Measurements from ENCODE around the gene MDFI.

DNA sequence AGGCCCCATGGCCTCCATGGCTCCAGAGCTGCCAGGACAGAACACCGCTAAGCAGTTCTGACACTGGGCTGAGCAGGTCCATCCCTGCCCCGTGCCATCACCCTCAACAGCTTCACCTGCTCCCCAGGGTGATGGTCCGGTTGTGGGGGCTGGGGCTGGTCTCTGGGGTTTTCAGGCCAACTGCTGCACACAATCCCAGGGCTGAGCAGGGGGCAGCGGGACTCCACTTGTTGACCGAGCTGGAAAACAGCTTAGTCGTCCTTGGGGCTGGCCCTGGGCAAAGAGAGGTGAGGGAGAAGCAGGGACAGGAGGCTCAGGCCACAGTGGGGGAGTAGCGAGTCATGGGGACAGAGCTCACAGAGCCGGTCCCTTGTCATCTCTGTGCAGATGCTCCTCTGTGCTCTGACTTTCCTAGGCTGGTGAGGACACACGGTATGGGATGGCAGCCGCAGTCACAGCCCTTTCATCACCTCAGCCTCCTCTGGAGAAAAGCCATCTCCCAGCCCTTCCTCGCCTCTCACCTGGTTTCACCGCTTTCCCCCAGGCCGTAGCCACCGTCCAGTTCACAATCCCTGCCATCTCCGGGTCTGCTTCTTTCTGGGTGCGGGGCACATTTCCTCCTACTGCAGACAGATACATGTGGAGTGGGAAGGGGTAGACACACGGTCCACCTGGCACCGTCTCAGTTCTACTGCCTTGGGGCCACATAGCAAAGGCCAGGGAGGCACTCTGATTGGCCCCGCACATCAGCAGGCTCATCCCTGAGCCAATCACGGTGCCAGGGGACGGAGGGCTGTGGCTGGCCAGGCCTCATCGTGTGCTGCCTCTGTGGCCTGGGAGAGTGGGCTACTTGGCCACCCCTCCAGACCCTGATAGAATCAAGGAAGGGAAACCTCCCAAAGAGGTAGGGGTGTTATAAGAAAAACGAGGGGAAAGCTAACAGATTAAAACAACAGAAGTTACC lies 19.1 kb downstream of the MDFI start:
- TF ChIP-seq ZNF138 (CRISPR knock-in tag; conservative IDR thresholded peaks at IDR 0.05): no peak
- no peak for TF ChIP-seq ZBTB21 (CRISPR knock-in tag; IDR thresholded peaks at IDR 0.05; ENCODE audit: borderline replicate concordance)
- TF ChIP-seq, protein P1, sequence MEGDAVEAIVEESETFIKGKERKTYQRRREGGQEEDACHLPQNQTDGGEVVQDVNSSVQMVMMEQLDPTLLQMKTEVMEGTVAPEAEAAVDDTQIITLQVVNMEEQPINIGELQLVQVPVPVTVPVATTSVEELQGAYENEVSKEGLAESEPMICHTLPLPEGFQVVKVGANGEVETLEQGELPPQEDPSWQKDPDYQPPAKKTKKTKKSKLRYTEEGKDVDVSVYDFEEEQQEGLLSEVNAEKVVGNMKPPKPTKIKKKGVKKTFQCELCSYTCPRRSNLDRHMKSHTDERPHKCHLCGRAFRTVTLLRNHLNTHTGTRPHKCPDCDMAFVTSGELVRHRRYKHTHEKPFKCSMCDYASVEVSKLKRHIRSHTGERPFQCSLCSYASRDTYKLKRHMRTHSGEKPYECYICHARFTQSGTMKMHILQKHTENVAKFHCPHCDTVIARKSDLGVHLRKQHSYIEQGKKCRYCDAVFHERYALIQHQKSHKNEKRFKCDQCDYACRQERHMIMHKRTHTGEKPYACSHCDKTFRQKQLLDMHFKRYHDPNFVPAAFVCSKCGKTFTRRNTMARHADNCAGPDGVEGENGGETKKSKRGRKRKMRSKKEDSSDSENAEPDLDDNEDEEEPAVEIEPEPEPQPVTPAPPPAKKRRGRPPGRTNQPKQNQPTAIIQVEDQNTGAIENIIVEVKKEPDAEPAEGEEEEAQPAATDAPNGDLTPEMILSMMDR (IDR thresholded peaks at IDR 0.05): no peak
- no peak for TF ChIP-seq FOXK1 (CRISPR knock-in tag; IDR thresholded peaks at IDR 0.05)
- TF ChIP-seq FOXP1 (CRISPR knock-in tag; IDR thresholded peaks at IDR 0.05; ENCODE audit: borderline replicate concordance): no peak
- TF ChIP-seq, protein P2, sequence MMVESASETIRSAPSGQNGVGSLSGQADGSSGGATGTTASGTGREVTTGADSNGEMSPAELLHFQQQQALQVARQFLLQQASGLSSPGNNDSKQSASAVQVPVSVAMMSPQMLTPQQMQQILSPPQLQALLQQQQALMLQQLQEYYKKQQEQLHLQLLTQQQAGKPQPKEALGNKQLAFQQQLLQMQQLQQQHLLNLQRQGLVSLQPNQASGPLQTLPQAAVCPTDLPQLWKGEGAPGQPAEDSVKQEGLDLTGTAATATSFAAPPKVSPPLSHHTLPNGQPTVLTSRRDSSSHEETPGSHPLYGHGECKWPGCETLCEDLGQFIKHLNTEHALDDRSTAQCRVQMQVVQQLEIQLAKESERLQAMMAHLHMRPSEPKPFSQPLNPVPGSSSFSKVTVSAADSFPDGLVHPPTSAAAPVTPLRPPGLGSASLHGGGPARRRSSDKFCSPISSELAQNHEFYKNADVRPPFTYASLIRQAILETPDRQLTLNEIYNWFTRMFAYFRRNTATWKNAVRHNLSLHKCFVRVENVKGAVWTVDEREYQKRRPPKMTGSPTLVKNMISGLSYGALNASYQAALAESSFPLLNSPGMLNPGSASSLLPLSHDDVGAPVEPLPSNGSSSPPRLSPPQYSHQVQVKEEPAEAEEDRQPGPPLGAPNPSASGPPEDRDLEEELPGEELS (CRISPR knock-in tag; IDR thresholded peaks at IDR 0.05): no peak
